Measurements from ENCODE around the gene SENP3. TPM values are rescaled to one million over a fixed set of nuclear protein-coding genes. Genes with fewer than 3 reads are reported as not detected.
A peak's percentile ranks its signal among the peaks of the same experiment; 100 is the strongest.
"Not testable (repeated sequence)": the region's sequence is repeated elsewhere in the genome, so short reads cannot be mapped to it uniquely, and the experiment has no call there.

The SENP3 gene
- total RNA-seq, 1 donor from 2014 or later = 33.8 TPM

- intact Hi-C loops (cut with DNase I) = loop anchor here (5.0 kb wide), 1 partner anchor 40 kb away; the partner anchor contains the start of gene SAT2
- DNase-seq (ENCODE audit: low spot score) = no peak
Observed at GRCh38 chr17:7587420-7588151, 25.9 kb downstream of the SENP3 start.

- no peak for DNase-seq (ENCODE audit: low spot score)
- intact Hi-C loops (cut with DNase I) = loop anchor here (5.0 kb wide), 1 partner anchor 39 kb away; the partner anchor contains the start of gene SAT2
Observed at GRCh38 chr17:7588553-7589203, 27.0 kb downstream of the SENP3 start.

GRCh38 chr17:7589204-7589868 is 27.6 kb downstream of the SENP3 start:
- peak; percentile 92 for DNase-seq (ENCODE audit: low spot score)
- intact Hi-C loops (cut with DNase I) = loop anchor here (5.0 kb wide), 1 partner anchor 38 kb away; the partner anchor contains the start of gene SAT2

- no peak for DNase-seq (ENCODE audit: low spot score)
- intact Hi-C loops (cut with DNase I) = loop anchor here (5.0 kb wide), 1 partner anchor 37 kb away; the partner anchor contains the start of gene SAT2
Observed at GRCh38 chr17:7589891-7590691, 28.4 kb downstream of the SENP3 start, which contains the start of gene SOX15. SOX15 (minus strand) TSS chr17:7590094; CDS start chr17:7589676, 418 bp downstream.

DNA sequence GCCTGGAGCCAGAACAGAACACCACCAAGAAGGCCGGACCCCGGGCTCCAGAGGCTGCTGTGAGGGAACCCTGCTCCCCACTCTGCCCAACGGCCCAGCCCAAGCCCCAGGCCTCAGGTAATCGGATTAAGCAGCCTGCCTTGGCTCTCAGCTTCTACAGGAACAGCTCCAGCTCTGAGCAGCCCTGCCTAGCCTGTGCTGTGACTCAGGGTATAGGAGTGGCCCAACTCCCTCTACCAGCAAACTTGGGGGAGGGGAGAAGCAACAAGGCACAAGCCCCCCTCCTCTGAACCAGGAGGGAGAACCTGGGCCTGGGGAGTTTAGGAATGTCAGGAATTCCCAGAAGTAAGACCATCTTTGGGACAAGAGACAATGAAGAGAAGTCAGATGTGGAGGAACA is 29.0 kb downstream of the SENP3 start:
- DNase-seq (ENCODE audit: low spot score) = no peak
- intact Hi-C loops (cut with DNase I) = no loop called here

- no peak for DNase-seq (ENCODE audit: low spot score)
- intact Hi-C loops (cut with DNase I) = no loop called here
Observed at GRCh38 chr17:7591596-7591995, 29.9 kb downstream of the SENP3 start.

- intact Hi-C loops (cut with DNase I) = no loop called here
- DNase-seq (ENCODE audit: low spot score) = no peak
Observed at GRCh38 chr17:7592422-7593021, 30.8 kb downstream of the SENP3 start.

GRCh38 chr17:7593296-7593695 is 31.6 kb downstream of the SENP3 start:
- intact Hi-C loops (cut with DNase I) = no loop called here
- no peak for DNase-seq (ENCODE audit: low spot score)

DNA sequence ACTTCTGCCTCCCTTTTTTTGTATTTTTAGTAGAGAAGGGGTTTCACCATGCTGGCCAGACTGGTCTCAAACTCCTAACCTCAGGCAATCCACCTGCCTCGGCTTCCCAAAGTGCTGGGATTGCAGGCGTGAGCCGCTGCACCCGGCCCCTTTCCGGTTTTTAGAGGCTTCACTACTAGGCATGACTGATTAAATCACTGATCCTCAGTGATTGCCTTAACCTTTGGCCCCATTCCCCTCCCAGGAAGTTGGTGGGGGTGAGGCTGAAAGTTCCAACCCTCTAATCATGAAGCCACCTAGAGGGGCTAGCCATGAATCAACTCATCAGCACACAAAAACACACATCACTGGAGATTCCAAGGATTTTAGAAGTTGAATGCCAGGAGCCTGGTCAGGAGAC is 35.8 kb downstream of the SENP3 start:
- intact Hi-C loops (cut with DNase I); DNase-seq (ENCODE audit: low spot score): not testable (repeated sequence)

- intact Hi-C loops (cut with DNase I) = no loop called here
- no peak for DNase-seq (ENCODE audit: low spot score)
Observed at GRCh38 chr17:7606280-7606679, 44.6 kb downstream of the SENP3 start.

DNA sequence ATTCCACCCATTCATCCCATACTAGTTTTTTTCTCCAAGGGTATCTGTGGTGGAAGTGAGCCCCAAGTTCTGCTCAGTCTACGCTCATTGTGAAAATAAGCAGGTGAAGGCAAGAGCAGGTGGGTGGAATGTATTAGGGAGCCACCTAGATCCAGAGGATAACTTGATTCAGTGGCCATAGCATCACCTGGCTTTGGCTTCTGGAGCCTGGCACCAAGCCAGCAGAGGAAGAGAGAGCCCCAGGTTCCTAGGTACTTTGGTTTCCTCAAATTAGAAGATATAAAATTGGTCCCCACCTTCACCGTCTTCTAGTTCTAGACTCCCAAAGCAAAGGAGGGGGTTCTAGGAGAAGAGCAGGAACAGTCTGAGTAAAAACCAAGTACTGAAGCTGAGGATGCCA is 48.9 kb downstream of the SENP3 start:
- DNase-seq (ENCODE audit: low spot score) = no peak
- intact Hi-C loops (cut with DNase I) = loop anchor here (5.0 kb wide), 1 partner anchor 77 kb away; the partner anchor contains the start of genes TP53 and WRAP53

DNA sequence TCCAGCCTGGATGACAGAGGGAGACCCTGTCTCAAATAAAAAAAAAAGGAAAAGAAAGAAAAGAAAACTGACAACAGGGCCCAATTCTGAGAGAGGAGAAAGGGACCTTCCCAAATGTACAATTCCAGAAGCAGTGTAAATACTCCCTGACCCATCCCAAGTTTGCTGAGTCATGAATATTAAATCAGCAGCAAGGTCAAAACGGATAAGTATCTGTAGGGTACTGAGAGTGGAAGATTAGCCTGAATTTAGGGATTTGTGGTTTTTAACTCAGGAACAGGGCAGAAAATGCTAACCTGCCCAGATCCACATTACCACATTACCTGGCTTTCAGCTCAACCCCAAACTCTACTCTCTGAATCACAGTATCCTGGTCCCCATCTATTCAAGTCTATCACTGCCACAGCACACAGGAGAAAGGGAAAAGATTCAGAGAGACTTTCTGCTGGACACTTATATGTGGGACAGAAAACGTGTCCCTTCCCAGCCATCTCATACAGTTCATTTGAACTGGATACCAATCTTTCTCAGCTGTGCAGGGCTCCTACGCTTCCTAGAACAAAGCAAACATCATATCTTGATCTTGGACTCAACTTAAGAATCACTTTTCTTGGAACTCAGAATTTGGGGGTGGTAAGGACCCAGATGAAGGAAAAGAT is 50.0 kb downstream of the SENP3 start:
- DNase-seq (ENCODE audit: low spot score) = no peak
- intact Hi-C loops (cut with DNase I) = loop anchor here (5.0 kb wide), 1 partner anchor 76 kb away; the partner anchor contains the start of genes TP53 and WRAP53

GRCh38 chr17:7612294-7612640 is 50.5 kb downstream of the SENP3 start:
- DNase-seq (ENCODE audit: low spot score) = no peak
- intact Hi-C loops (cut with DNase I) = loop anchor here (5.0 kb wide), 1 partner anchor 75 kb away; the partner anchor contains the start of genes TP53 and WRAP53

- no peak for DNase-seq (ENCODE audit: low spot score)
- intact Hi-C loops (cut with DNase I) = loop anchor here (2.0 to 5.0 kb wide), 2 partner anchors 31 to 73 kb away; partner anchors contain the start of genes MPDU1, TP53 and WRAP53
Observed at GRCh38 chr17:7613769-7614424, 52.2 kb downstream of the SENP3 start.

- peak; percentile 100 for DNase-seq (ENCODE audit: low spot score)
- intact Hi-C loops (cut with DNase I) = loop anchor here (2.0 to 5.0 kb wide), 2 partner anchors 32 to 73 kb away; partner anchors contain the start of genes MPDU1, TP53 and WRAP53
Observed at GRCh38 chr17:7614425-7615264, 52.9 kb downstream of the SENP3 start, which contains the start of gene FXR2. FXR2 (minus strand) TSS chr17:7614897; CDS start chr17:7614532, 365 bp downstream.

- intact Hi-C loops (cut with DNase I) = loop anchor here (2.0 kb wide), 1 partner anchor 33 kb away; the partner anchor contains the start of gene MPDU1
- no peak for DNase-seq (ENCODE audit: low spot score)
Observed at GRCh38 chr17:7615265-7615747, 53.6 kb downstream of the SENP3 start.

Measured in cardiac septum (tissue), 1 donor.